ENCODE measurements around the gene STK32B. TPM values are rescaled to one million over a fixed set of nuclear protein-coding genes. Genes with fewer than 3 reads are reported as not detected.

Gene STK32B
- total RNA-seq, 1 experiment from 2014 or later, result not detected

- intact Hi-C loops (cut with micrococcal nuclease; ENCODE audit: unreplicated experiment), result no loop called here
- no peak overlapping the region for H3K27ac Mint-ChIP-seq (ENCODE audit: unreplicated experiment)
- H3K4me1 Mint-ChIP-seq (ENCODE audit: low read depth, unreplicated experiment), result no peaks in the 10 kb centered on the region
- DNase-seq, result no peak
- CTCF ChIA-PET, result interaction anchor here (0.7 kb wide), 1 partner anchor 153 kb away, joined by 3 read pairs; no protein-coding TSS in a partner anchor
- TF ChIP-seq CTCF (IDR thresholded peaks at IDR 0.05; ENCODE audit: unreplicated experiment), result no peak
- H3K9me3 Mint-ChIP-seq (ENCODE audit: low read depth, unreplicated experiment), result peaks cover 3% of the 10 kb centered on the region
- H3K27me3 Mint-ChIP-seq (ENCODE audit: unreplicated experiment), result no peaks in the 10 kb centered on the region
- H3K4me3 Mint-ChIP-seq (ENCODE audit: low read depth, unreplicated experiment), result no peak overlapping the region
- no TSS peak for BruUV-seq (replicated peaks)
- no peaks in the 10 kb centered on the region for H3K36me3 Mint-ChIP-seq (ENCODE audit: insufficient read depth, unreplicated experiment)
These were observed 460.5 kb downstream of the STK32B start for GRCh38 chr4:5511791-5512190.

- Mint-ChIP-seq H3K4me3 (ENCODE audit: low read depth, unreplicated experiment) (no peak overlapping the region), H3K4me1 (ENCODE audit: low read depth, unreplicated experiment) (no peaks in the 10 kb centered on the region), H3K27ac (ENCODE audit: unreplicated experiment) (no peak overlapping the region), H3K27me3 (ENCODE audit: unreplicated experiment) (no peaks in the 10 kb centered on the region), H3K36me3 (ENCODE audit: insufficient read depth, unreplicated experiment) (no peaks in the 10 kb centered on the region), H3K9me3 (ENCODE audit: low read depth, unreplicated experiment) (peaks cover 6% of the 10 kb centered on the region)
- intact Hi-C loops (cut with micrococcal nuclease; ENCODE audit: unreplicated experiment), result no loop called here
- BruUV-seq (replicated peaks), result no TSS peak
- no peak for DNase-seq
- TF ChIP-seq CTCF (IDR thresholded peaks at IDR 0.05; ENCODE audit: unreplicated experiment), result no peak
- CTCF ChIA-PET, result no interaction called here
These were observed 464.4 kb downstream of the STK32B start for GRCh38 chr4:5515646-5516045.

- H3K4me3 Mint-ChIP-seq (ENCODE audit: low read depth, unreplicated experiment), result no peak overlapping the region
- H3K4me1 Mint-ChIP-seq (ENCODE audit: low read depth, unreplicated experiment), result no peaks in the 10 kb centered on the region
- no peak for DNase-seq
- no peaks in the 10 kb centered on the region for H3K27me3 Mint-ChIP-seq (ENCODE audit: unreplicated experiment)
- H3K27ac Mint-ChIP-seq (ENCODE audit: unreplicated experiment), result no peak overlapping the region
- H3K36me3 Mint-ChIP-seq (ENCODE audit: insufficient read depth, unreplicated experiment), result no peaks in the 10 kb centered on the region
- CTCF ChIA-PET, result no interaction called here
- peaks cover 8% of the 10 kb centered on the region for H3K9me3 Mint-ChIP-seq (ENCODE audit: low read depth, unreplicated experiment)
- BruUV-seq (replicated peaks), result no TSS peak
- intact Hi-C loops (cut with micrococcal nuclease; ENCODE audit: unreplicated experiment), result no loop called here
- TF ChIP-seq CTCF (IDR thresholded peaks at IDR 0.05; ENCODE audit: unreplicated experiment), result no peak
These were observed 466.1 kb downstream of the STK32B start for GRCh38 chr4:5517372-5517771.

- H3K27ac Mint-ChIP-seq (ENCODE audit: unreplicated experiment), result no peak overlapping the region
- intact Hi-C loops (cut with micrococcal nuclease; ENCODE audit: unreplicated experiment), result no loop called here
These were observed 473.4 kb downstream of the STK32B start for GRCh38 chr4:5524446-5525299.

More at GRCh38 chr4:5524446-5525299, 473.4 kb downstream of the STK32B start:
- Mint-ChIP-seq H3K27me3 (ENCODE audit: unreplicated experiment) (no peaks in the 10 kb centered on the region), H3K36me3 (ENCODE audit: insufficient read depth, unreplicated experiment) (no peaks in the 10 kb centered on the region), H3K4me1 (ENCODE audit: low read depth, unreplicated experiment) (no peaks in the 10 kb centered on the region), H3K4me3 (ENCODE audit: low read depth, unreplicated experiment) (no peak overlapping the region), H3K9me3 (ENCODE audit: low read depth, unreplicated experiment) (peaks cover 7% of the 10 kb centered on the region)
- DNase-seq, result no peak
- TF ChIP-seq CTCF (IDR thresholded peaks at IDR 0.05; ENCODE audit: unreplicated experiment), result no peak
- no TSS peak for BruUV-seq (replicated peaks)
- CTCF ChIA-PET, result no interaction called here
